ENCODE results near the gene ZNF311. TPM values are rescaled to one million over a fixed set of nuclear protein-coding genes. Genes with fewer than 3 reads are reported as not detected.

Gene ZNF311
- total RNA-seq, 2 donors from 2014 or later = 1.1 to 2.1 TPM

GRCh38 chr6:29014729-29015608 is 9.9 kb upstream of the ZNF311 start:
- peak overlapping the region; percentile 2 for H3K4me3 ChIP-seq

GRCh38 chr6:29011276-29011734 is 6.2 kb upstream of the ZNF311 start:
- no peak for DNase-seq
- no peak overlapping the region for H3K27ac ChIP-seq
- H3K27me3 ChIP-seq = peaks cover 8% of the 10 kb centered on the region
- peak overlapping the region in 1 of 2 donors; percentile 41 for H3K9ac ChIP-seq (ENCODE audit: low read depth in 2 of 2, low read length in 2 of 2)
- H3K4me3 ChIP-seq = peak overlapping the region; percentile 25
- H3K4me1 ChIP-seq = no peaks in the 10 kb centered on the region
- intact Hi-C loops (cut with DNase I) = no loop called here
- H3K36me3 ChIP-seq = no peaks in the 10 kb centered on the region
- TF ChIP-seq CTCF (IDR thresholded peaks at IDR 0.05) = no peak
- H3K9me3 ChIP-seq = no peaks in the 10 kb centered on the region

More at GRCh38 chr6:29014729-29015608, 9.9 kb upstream of the ZNF311 start:
- no peak overlapping the region for H3K27ac ChIP-seq
- no peak for TF ChIP-seq CTCF (IDR thresholded peaks at IDR 0.05)
- H3K9ac ChIP-seq (ENCODE audit: low read depth in 2 of 2, low read length in 2 of 2) = no peak overlapping the region
- H3K9me3 ChIP-seq = no peaks in the 10 kb centered on the region
- peaks cover 8% of the 10 kb centered on the region for H3K27me3 ChIP-seq
- no peaks in the 10 kb centered on the region for H3K36me3 ChIP-seq
- DNase-seq = no peak
- intact Hi-C loops (cut with DNase I) = no loop called here
- H3K4me1 ChIP-seq = no peaks in the 10 kb centered on the region

- H3K36me3 ChIP-seq = no peaks in the 10 kb centered on the region
- H3K27ac ChIP-seq = no peak overlapping the region
- H3K4me1 ChIP-seq = peaks cover 6% of the 10 kb centered on the region
- TF ChIP-seq CTCF (IDR thresholded peaks at IDR 0.05) = no peak
- H3K27me3 ChIP-seq = peaks cover 8% of the 10 kb centered on the region
- H3K9me3 ChIP-seq = no peaks in the 10 kb centered on the region
- no peak for DNase-seq
- H3K9ac ChIP-seq (ENCODE audit: low read depth in 2 of 2, low read length in 2 of 2) = no peak overlapping the region
- intact Hi-C loops (cut with DNase I) = no loop called here
- H3K4me3 ChIP-seq = no peak overlapping the region
Observed at GRCh38 chr6:29009358-29009757, 4.2 kb upstream of the ZNF311 start.

- no peak for DNase-seq
- Histone ChIP-seq H3K9ac (ENCODE audit: low read depth in 2 of 2, low read length in 2 of 2) (no peak overlapping the region), H3K4me3 (no peak overlapping the region), H3K36me3 (no peaks in the 10 kb centered on the region), H3K27ac (no peak overlapping the region), H3K27me3 (peaks cover 8% of the 10 kb centered on the region), H3K4me1 (peaks cover 6% of the 10 kb centered on the region), H3K9me3 (no peaks in the 10 kb centered on the region)
- no peak for TF ChIP-seq CTCF (IDR thresholded peaks at IDR 0.05)
- intact Hi-C loops (cut with DNase I) = no loop called here
Observed at GRCh38 chr6:29008089-29008488, 3.0 kb upstream of the ZNF311 start.

GRCh38 chr6:28996844-28997510 is 8.1 kb downstream of the ZNF311 start:
- no peak for DNase-seq
- H3K27ac ChIP-seq = no peak overlapping the region
- TF ChIP-seq CTCF (IDR thresholded peaks at IDR 0.05) = no peak
- H3K9me3 ChIP-seq = no peaks in the 10 kb centered on the region
- H3K4me1 ChIP-seq = no peaks in the 10 kb centered on the region
- no peaks in the 10 kb centered on the region for H3K27me3 ChIP-seq
- H3K4me3 ChIP-seq = no peak overlapping the region
- no peaks in the 10 kb centered on the region for H3K36me3 ChIP-seq
- no peak overlapping the region for H3K9ac ChIP-seq (ENCODE audit: low read depth in 2 of 2, low read length in 2 of 2)
- intact Hi-C loops (cut with DNase I) = no loop called here
